ENCODE data around the gene CELF5. TPM values are rescaled to one million over a fixed set of nuclear protein-coding genes. Genes with fewer than 3 reads are reported as not detected.
A peak's percentile ranks its signal among the peaks of the same experiment; 100 is the strongest.

Gene CELF5
- total RNA-seq, 3 donors from 2014 or later (not counting 1 experiment from before 2014, with no cell fraction given): 0.41 to 0.83 TPM; not detected in 1

- H3K27me3 Mint-ChIP-seq (ENCODE audit: low read depth in 2 of 2): peaks cover 13 to 21% of the 10 kb centered on the region in 2 donors
- no peaks in the 10 kb centered on the region for H3K4me1 Mint-ChIP-seq
- no peak overlapping the region for H3K4me3 ChIP-seq (ENCODE audit: low read length)
- DNase-seq: no peak
- TF ChIP-seq CTCF (IDR thresholded peaks at IDR 0.05): no peak
- H3K9me3 ChIP-seq (ENCODE audit: control insufficient read depth, insufficient read depth, low read length): no peaks in the 10 kb centered on the region
- no peak overlapping the region for H3K27ac ChIP-seq (ENCODE audit: low read length)
- H3K36me3 ChIP-seq (ENCODE audit: control insufficient read depth, insufficient read depth, low read length): no peaks in the 10 kb centered on the region
- H3K27me3 ChIP-seq (ENCODE audit: control insufficient read depth, insufficient read depth, low read length): no peaks in the 10 kb centered on the region
- H3K36me3 Mint-ChIP-seq: no peaks in the 10 kb centered on the region
- WGBS (ENCODE audit: insufficient coverage): 63% methylated on average over 2 of the region's 2 CpGs
- no peak for ATAC-seq
- no peak overlapping the region for H3K27ac Mint-ChIP-seq
- intact Hi-C loops (cut with micrococcal nuclease): no loop called here
- no peak overlapping the region for H3K4me3 Mint-ChIP-seq
- H3K4me1 ChIP-seq (ENCODE audit: control insufficient read depth, insufficient read depth, low read length): no peaks in the 10 kb centered on the region
- H3K9me3 Mint-ChIP-seq: no peaks in the 10 kb centered on the region
These were observed 99.2 kb downstream of the CELF5 start for GRCh38 chr19:3323658-3324057.

GRCh38 chr19:3324405-3324856 lies 100.0 kb downstream of the CELF5 start:
- peak; percentile 64 for TF ChIP-seq CTCF (IDR thresholded peaks at IDR 0.05)
- Histone ChIP-seq H3K4me1 (ENCODE audit: control insufficient read depth, insufficient read depth, low read length) (no peaks in the 10 kb centered on the region), H3K9me3 (ENCODE audit: control insufficient read depth, insufficient read depth, low read length) (no peaks in the 10 kb centered on the region), H3K36me3 (ENCODE audit: control insufficient read depth, insufficient read depth, low read length) (no peaks in the 10 kb centered on the region), H3K27me3 (ENCODE audit: control insufficient read depth, insufficient read depth, low read length) (no peaks in the 10 kb centered on the region), H3K4me3 (ENCODE audit: low read length) (no peak overlapping the region), H3K27ac (ENCODE audit: low read length) (no peak overlapping the region)
- Mint-ChIP-seq H3K27me3 (ENCODE audit: low read depth in 2 of 2) (peaks cover 12 to 21% of the 10 kb centered on the region in 2 donors), H3K27ac (no peak overlapping the region), H3K9me3 (no peaks in the 10 kb centered on the region), H3K4me3 (no peak overlapping the region), H3K4me1 (no peaks in the 10 kb centered on the region), H3K36me3 (no peaks in the 10 kb centered on the region)
- DNase-seq (peak; percentile 68 to 77), ATAC-seq (peak; percentile 65 to 73 (median 68))
- intact Hi-C loops (cut with micrococcal nuclease): no loop called here
- 53% methylated on average over 5 of the region's 5 CpGs for WGBS (ENCODE audit: insufficient coverage)

- H3K27me3 ChIP-seq (ENCODE audit: control insufficient read depth, insufficient read depth, low read length): no peaks in the 10 kb centered on the region
- Mint-ChIP-seq H3K27ac (no peak overlapping the region), H3K4me1 (no peaks in the 10 kb centered on the region), H3K9me3 (no peaks in the 10 kb centered on the region), H3K27me3 (ENCODE audit: low read depth in 2 of 2) (peaks cover 7 to 17% of the 10 kb centered on the region in 2 donors), H3K4me3 (no peak overlapping the region), H3K36me3 (no peaks in the 10 kb centered on the region)
- no peaks in the 10 kb centered on the region for H3K4me1 ChIP-seq (ENCODE audit: control insufficient read depth, insufficient read depth, low read length)
- DNase-seq (no peak), ATAC-seq (no peak)
- intact Hi-C loops (cut with micrococcal nuclease): no loop called here
- WGBS (ENCODE audit: insufficient coverage): 81% methylated on average over 1 of the region's 1 CpG
- no peak overlapping the region for H3K27ac ChIP-seq (ENCODE audit: low read length)
- no peaks in the 10 kb centered on the region for H3K9me3 ChIP-seq (ENCODE audit: control insufficient read depth, insufficient read depth, low read length)
- H3K4me3 ChIP-seq (ENCODE audit: low read length): no peak overlapping the region
- no peaks in the 10 kb centered on the region for H3K36me3 ChIP-seq (ENCODE audit: control insufficient read depth, insufficient read depth, low read length)
- no peak for TF ChIP-seq CTCF (IDR thresholded peaks at IDR 0.05)
These were observed 101.0 kb downstream of the CELF5 start for GRCh38 chr19:3325451-3325850.

GRCh38 chr19:3328743-3329142 lies 104.3 kb downstream of the CELF5 start:
- Histone ChIP-seq H3K9me3 (ENCODE audit: control insufficient read depth, insufficient read depth, low read length) (no peaks in the 10 kb centered on the region), H3K36me3 (ENCODE audit: control insufficient read depth, insufficient read depth, low read length) (no peaks in the 10 kb centered on the region), H3K27me3 (ENCODE audit: control insufficient read depth, insufficient read depth, low read length) (no peaks in the 10 kb centered on the region), H3K4me1 (ENCODE audit: control insufficient read depth, insufficient read depth, low read length) (no peaks in the 10 kb centered on the region), H3K27ac (ENCODE audit: low read length) (no peak overlapping the region), H3K4me3 (ENCODE audit: low read length) (no peak overlapping the region)
- H3K36me3 Mint-ChIP-seq: no peaks in the 10 kb centered on the region
- H3K9me3 Mint-ChIP-seq: no peaks in the 10 kb centered on the region
- ATAC-seq (no peak), DNase-seq (no peak)
- 83% methylated on average over 1 of the region's 3 CpGs for WGBS (ENCODE audit: insufficient coverage)
- H3K4me1 Mint-ChIP-seq: no peaks in the 10 kb centered on the region
- intact Hi-C loops (cut with micrococcal nuclease): no loop called here
- H3K27me3 Mint-ChIP-seq (ENCODE audit: low read depth in 2 of 2): no peaks in the 10 kb centered on the region
- H3K4me3 Mint-ChIP-seq: no peak overlapping the region
- no peak for TF ChIP-seq CTCF (IDR thresholded peaks at IDR 0.05)
- H3K27ac Mint-ChIP-seq: no peak overlapping the region
